A549 (cell line): Measurements from ENCODE around the gene F2RL2. TPM values are rescaled to one million over a fixed set of nuclear protein-coding genes. Genes with fewer than 3 reads are reported as not detected.

Experiments used
- ATAC-seq, 2 experiments: fragments of 200-7000 bp in 1 of 2; fragments of >200 bp in 1 of 2; cut with Nextera tagmentation in 1 of 2; cut with Tn5 transposase in 1 of 2; 3 replicates each; pipeline versions ENCODE4 v1.8.0 to v1.9.1; 2018 to 2020; ENCODE audit warnings: mild to moderate bottlenecking in 1 of 2, moderate library complexity in 1 of 2
- CTCF ChIA-PET: fragments of 300-600 bp; sonication (Branson Sonifier 250); formaldehyde crosslinking; extraction: SDS; loops from one replicate; lab custom pipeline; 2021; ENCODE audit warnings: antibody characterized with exemption, inconsistent platforms; lab: Yijun Ruan, JAX
- POLR2A ChIA-PET: fragments of 350-600 bp; formaldehyde crosslinking; extraction: SDS; loops from one replicate; lab custom pipeline; 2021; ENCODE audit warnings: antibody characterized with exemption, inconsistent platforms; lab: Yijun Ruan, JAX
- DNase-seq, 2 experiments: peaks; one replicate each; pipeline versions ENCODE4 v3.0.0 to v3.0.0-alpha.2; 2011 to 2016; ENCODE audit warnings: low read depth in 1 of 2, low spot score in 1 of 2
- FAIRE-seq: peaks from 2 replicates; lab custom pipeline; 2011; peaks lifted over from hg19 to GRCh38; lab: Jason Lieb, UNC
- H3K27ac ChIP-seq, 2 experiments: fragments of >200 bp; sonication (Bioruptor Twin); formaldehyde crosslinking; 3 replicates each; pipeline ENCODE4 v1.5.1; 2016 to 2017
- H3K4me1 ChIP-seq: fragments of >200 bp; sonication (Bioruptor Twin); formaldehyde crosslinking; 3 replicates; pipeline ENCODE4 v1.6.1; 2016
- H3K4me2 ChIP-seq: fragments of >200 bp; sonication (Bioruptor Twin); formaldehyde crosslinking; 3 replicates; pipeline ENCODE4 v1.6.1; 2016
- H3K4me3 ChIP-seq: fragments of >200 bp; sonication (Bioruptor Twin); formaldehyde crosslinking; 3 replicates; pipeline ENCODE4 v1.5.1; 2016
- H3K9me3 ChIP-seq: fragments of >200 bp; sonication (Bioruptor Twin); formaldehyde crosslinking; 3 replicates; pipeline ENCODE4 v1.6.1; 2016
- BCL3 ChIP-seq: fragments of >200 bp; sonication (Bioruptor Twin); formaldehyde crosslinking; IDR thresholded peaks from 3 replicates; pipeline ENCODE4 v1.6.1; 2016
- BHLHE40 ChIP-seq: IDR thresholded peaks from 2 replicates; pipeline ENCODE4 v1.6.1; 2012; ENCODE audit warnings: low read depth, low read length, inconsistent platforms
- CHD2 ChIP-seq: fragments of 150-350 bp; IDR thresholded peaks from 2 replicates; pipeline ENCODE4 v1.6.1; 2014; ENCODE audit warnings: low read length; ENCODE audit not compliant: partially characterized antibody
- E2F6 ChIP-seq: IDR thresholded peaks from 2 replicates; pipeline ENCODE4 v1.6.1; 2012; ENCODE audit warnings: low read depth, borderline replicate concordance
- ESRRA ChIP-seq: fragments of 150-350 bp; IDR thresholded peaks from 2 replicates; pipeline ENCODE4 v1.6.1; 2014; ENCODE audit warnings: mild to moderate bottlenecking, low read length, borderline replicate concordance
- GATA3 ChIP-seq: IDR thresholded peaks from 2 replicates; pipeline ENCODE4 v1.6.1; 2012; ENCODE audit warnings: borderline replicate concordance
- HDAC2 ChIP-seq: fragments of 200-600 bp; sonication (generic); IDR thresholded peaks from 2 replicates; pipeline ENCODE4 v1.6.1; 2016
- HOXA7 ChIP-seq: fragments of 250-450 bp; sonication (Bioruptor Pico); IDR thresholded peaks from 2 replicates; pipeline ENCODE4 v1.5.0; 2020; ENCODE audit warnings: mild to moderate bottlenecking, moderate library complexity
- HOXB13 ChIP-seq: fragments of 250-450 bp; sonication (Bioruptor Pico); IDR thresholded peaks from 2 replicates; pipeline ENCODE4 v1.5.0; 2020; ENCODE audit warnings: low read depth, mild to moderate bottlenecking, moderate library complexity
- KDM1A ChIP-seq: fragments of 200-600 bp; sonication (generic); IDR thresholded peaks from 2 replicates; pipeline ENCODE4 v1.6.1; 2016; ENCODE audit warnings: low read depth, mild to moderate bottlenecking
- MAFK ChIP-seq: fragments of 450-650 bp; IDR thresholded peaks from 2 replicates; pipeline ENCODE4 v1.6.1; 2014; ENCODE audit not compliant: partially characterized antibody
- MYC ChIP-seq: IDR thresholded peaks from 2 replicates; pipeline ENCODE4 v1.6.1; 2012; ENCODE audit warnings: mild to moderate bottlenecking, inconsistent platforms, low read length, improper control_type of control experiment, borderline replicate concordance
- PHF8 ChIP-seq: fragments of 200-600 bp; sonication (generic); IDR thresholded peaks from 2 replicates; pipeline ENCODE4 v1.6.1; 2016; ENCODE audit warnings: low read depth, mild to moderate bottlenecking, antibody characterized with exemption, moderate library complexity, borderline replicate concordance
- RAD21 ChIP-seq, 2 experiments: fragments of >200 bp in 1 of 2; sonication (Bioruptor Twin) in 1 of 2; formaldehyde crosslinking in 1 of 2; IDR thresholded peaks in 1 of 2; conservative IDR thresholded peaks in 1 of 2; 2 replicates in 1 of 2; 3 replicates in 1 of 2; pipeline ENCODE4 v1.6.1; 2012 to 2018; ENCODE audit warnings: inconsistent platforms in 1 of 2
- REST ChIP-seq: fragments of 200-600 bp; sonication (generic); IDR thresholded peaks from 2 replicates; pipeline ENCODE4 v1.6.1; 2016; ENCODE audit warnings: antibody characterized with exemption, mild to moderate bottlenecking, moderate library complexity
- WGBS: methylation state at CpG from one replicate; pipeline ENCODE4 v1.1.6; 2017; ENCODE audit errors: missing lambda C conversion rate; 5-methylcytosine and 5-hydroxymethylcytosine counted together
- polyA plus RNA-seq, 4 experiments: library from polyadenylated mRNA; depleted of rRNA in 3 of 4; stranded (reverse); fragments of >200 nt; fragmentation: RNase III in 1 of 4; extraction: RNeasy Plus Mini Kit Qiagen cat#74134 plus additional on column Dnase treatment in 1 of 4; gene quantifications; 2 replicates in 3 of 4; 3 replicates in 1 of 4; pipeline ENCODE4 v1.2.3, GENCODE V29; 2011 to 2017
- TF ChIP-seq, protein P1 (sequence below): fragments of >200 bp; sonication (Bioruptor Twin); formaldehyde crosslinking; IDR thresholded peaks from 3 replicates; pipeline ENCODE4 v1.5.1; 2016
- TF ChIP-seq, protein P2 (sequence below): fragments of >200 bp; sonication (Bioruptor Twin); formaldehyde crosslinking; IDR thresholded peaks from 2 replicates; pipeline ENCODE4 v1.6.1; 2016

The F2RL2 gene
- polyA plus RNA-seq, 2 of the 4 experiments (the other 2 are of a cell fraction): 6.3 to 44.7 TPM

GRCh38 chr5:76579166-76579937, 43.9 kb downstream of the F2RL2 start (continued):
- TF ChIP-seq, protein P1, sequence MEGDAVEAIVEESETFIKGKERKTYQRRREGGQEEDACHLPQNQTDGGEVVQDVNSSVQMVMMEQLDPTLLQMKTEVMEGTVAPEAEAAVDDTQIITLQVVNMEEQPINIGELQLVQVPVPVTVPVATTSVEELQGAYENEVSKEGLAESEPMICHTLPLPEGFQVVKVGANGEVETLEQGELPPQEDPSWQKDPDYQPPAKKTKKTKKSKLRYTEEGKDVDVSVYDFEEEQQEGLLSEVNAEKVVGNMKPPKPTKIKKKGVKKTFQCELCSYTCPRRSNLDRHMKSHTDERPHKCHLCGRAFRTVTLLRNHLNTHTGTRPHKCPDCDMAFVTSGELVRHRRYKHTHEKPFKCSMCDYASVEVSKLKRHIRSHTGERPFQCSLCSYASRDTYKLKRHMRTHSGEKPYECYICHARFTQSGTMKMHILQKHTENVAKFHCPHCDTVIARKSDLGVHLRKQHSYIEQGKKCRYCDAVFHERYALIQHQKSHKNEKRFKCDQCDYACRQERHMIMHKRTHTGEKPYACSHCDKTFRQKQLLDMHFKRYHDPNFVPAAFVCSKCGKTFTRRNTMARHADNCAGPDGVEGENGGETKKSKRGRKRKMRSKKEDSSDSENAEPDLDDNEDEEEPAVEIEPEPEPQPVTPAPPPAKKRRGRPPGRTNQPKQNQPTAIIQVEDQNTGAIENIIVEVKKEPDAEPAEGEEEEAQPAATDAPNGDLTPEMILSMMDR: no peak

DNA sequence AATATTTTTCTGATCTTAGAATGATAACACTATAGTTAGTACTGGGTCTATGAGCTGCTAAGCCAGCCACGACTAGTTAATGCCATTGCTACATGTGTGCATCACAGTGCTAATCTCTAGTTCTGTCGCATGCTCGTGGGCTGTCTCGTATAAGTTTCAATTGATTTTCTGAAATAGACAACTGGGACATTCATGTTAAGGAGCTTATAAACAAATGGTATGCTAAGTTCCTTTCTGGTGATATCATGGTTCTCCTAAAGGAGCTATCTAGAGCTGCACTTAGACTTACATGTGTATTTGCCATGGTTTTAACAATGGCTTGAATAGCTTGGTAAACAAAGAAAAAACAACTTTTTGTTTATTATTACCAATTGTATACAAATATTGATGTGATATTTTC, 46.2 kb downstream of the F2RL2 start:
- DNase-seq: no peak
- H3K27ac ChIP-seq: no peak overlapping the region
- H3K4me2 ChIP-seq: no peak overlapping the region
- CTCF ChIA-PET: interaction anchor here (0.7 to 2.3 kb wide), 4 partner anchors 10 to 174 kb away, joined by 3 to 11 read pairs (median 4); partner anchors contain the start of gene IQGAP2
- no peak overlapping the region for H3K4me3 ChIP-seq
- H3K4me1 ChIP-seq: no peaks in the 10 kb centered on the region
- no peaks in the 10 kb centered on the region for H3K9me3 ChIP-seq
- WGBS: 76% methylated on average over 4 of the region's 4 CpGs
- FAIRE-seq: no peak
- POLR2A ChIA-PET: no interaction called here
- TF ChIP-seq KDM1A: no peak
- no peak for TF ChIP-seq HOXB13 (CRISPR knock-in tag)
- no peak for TF ChIP-seq HOXA7 (CRISPR knock-in tag)
- no peak for TF ChIP-seq ESRRA
- no peak for TF ChIP-seq HDAC2
- TF ChIP-seq, protein P2, sequence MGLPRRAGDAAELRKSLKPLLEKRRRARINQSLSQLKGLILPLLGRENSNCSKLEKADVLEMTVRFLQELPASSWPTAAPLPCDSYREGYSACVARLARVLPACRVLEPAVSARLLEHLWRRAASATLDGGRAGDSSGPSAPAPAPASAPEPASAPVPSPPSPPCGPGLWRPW: no peak
- TF ChIP-seq GATA3: no peak
- no peak for TF ChIP-seq PHF8
- no peak for TF ChIP-seq BCL3
- TF ChIP-seq MAFK: no peak
- TF ChIP-seq RAD21 (conservative IDR thresholded peaks at IDR 0.05 in 1 of 2, IDR thresholded peaks at IDR 0.05 in 1 of 2): no peak
- TF ChIP-seq CHD2: no peak
- TF ChIP-seq E2F6: no peak
- TF ChIP-seq BHLHE40: no peak
- no peak for TF ChIP-seq MYC
- no peak for TF ChIP-seq REST
- ATAC-seq: no peak
